Heart left ventricle (tissue), 13 donors: ENCODE results near the gene YIF1A.

ENCODE experiments used
- POLR2A ChIP-seq, 2 donors: fragments of 450-650 bp; IDR thresholded peaks; one replicate each; pipeline ENCODE4 v1.6.1; 2017; ENCODE audit warnings: antibody characterized with exemption in 2 of 2, mild to moderate bottlenecking in 2 of 2, moderate library complexity in 2 of 2
- TF ChIP-seq, protein P1 (sequence below), 12 donors: fragments of 200-600 bp; sonication (generic) in 4 of 12; IDR thresholded peaks; one replicate each; pipeline versions ENCODE4 v1.5.0 to v1.8.0; 2018 to 2022; ENCODE audit warnings: antibody characterized with exemption in 12 of 12, mild to moderate bottlenecking in 5 of 12
- donor health status: ischemic (EF 13 %, LVEDD 7.1; RV severe dilation, severe dysfunction).
- donor health status: DM: no; HTN: yes; CAD: no.
- donor health status: DM: no; HTN: no; CAD: no.
- donor health status: ischemic (EF 25% LVEDD 6.9; RV normal size, moderate dysfunction).
- donor health status: ischemic (EF 25% LVEDD 5.7; RV mildly dilated, moderate dysfunction).
- donor health status: ischemic (EF 35%, LVEDD 5.7; RV mildly dilated, moderate dysfunction).
- donor health status: nonischemic (EF 11% LVEDD 7.7; RV severe dilation, severe dysfunction).
- donor health status: DM: yes; HTN: yes; CAD: no.
- donor health status: PGD.
- donor health status: ischemic (EF 29% LVEDD 5.4; RV normal size, mild dysfunction).
- donor health status: nonischemic (EF 23%, LVEDD 6.1; RV moderate dilation, normal function).

- peak in 1 of 2 donors; percentile 79 for TF ChIP-seq POLR2A (IDR thresholded peaks at IDR 0.05)
- TF ChIP-seq, protein P1, sequence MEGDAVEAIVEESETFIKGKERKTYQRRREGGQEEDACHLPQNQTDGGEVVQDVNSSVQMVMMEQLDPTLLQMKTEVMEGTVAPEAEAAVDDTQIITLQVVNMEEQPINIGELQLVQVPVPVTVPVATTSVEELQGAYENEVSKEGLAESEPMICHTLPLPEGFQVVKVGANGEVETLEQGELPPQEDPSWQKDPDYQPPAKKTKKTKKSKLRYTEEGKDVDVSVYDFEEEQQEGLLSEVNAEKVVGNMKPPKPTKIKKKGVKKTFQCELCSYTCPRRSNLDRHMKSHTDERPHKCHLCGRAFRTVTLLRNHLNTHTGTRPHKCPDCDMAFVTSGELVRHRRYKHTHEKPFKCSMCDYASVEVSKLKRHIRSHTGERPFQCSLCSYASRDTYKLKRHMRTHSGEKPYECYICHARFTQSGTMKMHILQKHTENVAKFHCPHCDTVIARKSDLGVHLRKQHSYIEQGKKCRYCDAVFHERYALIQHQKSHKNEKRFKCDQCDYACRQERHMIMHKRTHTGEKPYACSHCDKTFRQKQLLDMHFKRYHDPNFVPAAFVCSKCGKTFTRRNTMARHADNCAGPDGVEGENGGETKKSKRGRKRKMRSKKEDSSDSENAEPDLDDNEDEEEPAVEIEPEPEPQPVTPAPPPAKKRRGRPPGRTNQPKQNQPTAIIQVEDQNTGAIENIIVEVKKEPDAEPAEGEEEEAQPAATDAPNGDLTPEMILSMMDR (IDR thresholded peaks at IDR 0.05), result no peak
Observed at GRCh38 chr11:66316849-66317251, 27.9 kb upstream of the YIF1A start, which contains the start of gene CD248.
